Neuronal stem cell (in vitro differentiated cells): ENCODE results near the gene C17orf100.

Experiments used
- DNase-seq: peaks from one replicate; pipeline ENCODE4 v3.0.0-alpha.2; 2013; ENCODE audit warnings: low spot score
- H2AFZ ChIP-seq: one replicate; pipeline ENCODE4 v1.6.1; 2013; ENCODE audit warnings: mild to moderate bottlenecking, low read length, inconsistent platforms
- H2AK5ac ChIP-seq: 2 replicates; pipeline ENCODE4 v1.6.1; 2013; ENCODE audit warnings: low read depth, mild to moderate bottlenecking, inconsistent platforms, low read length, moderate library complexity, mixed read lengths
- H2BK120ac ChIP-seq: 2 replicates; pipeline ENCODE4 v1.6.1; 2013; ENCODE audit warnings: low read depth, mild to moderate bottlenecking, inconsistent platforms, low read length, moderate library complexity, mixed read lengths
- H2BK12ac ChIP-seq: one replicate; pipeline ENCODE4 v1.6.1; 2013; ENCODE audit warnings: low read length, inconsistent platforms
- H2BK15ac ChIP-seq: 2 replicates; pipeline ENCODE4 v1.6.1; 2013; ENCODE audit warnings: mild to moderate bottlenecking, low read length, inconsistent platforms, mixed read lengths
- H2BK5ac ChIP-seq: one replicate; pipeline ENCODE4 v1.6.1; 2013; ENCODE audit warnings: inconsistent platforms, mild to moderate bottlenecking, low read length, moderate library complexity
- H3K14ac ChIP-seq: one replicate; pipeline ENCODE4 v1.6.1; 2013; ENCODE audit warnings: low read length, inconsistent platforms
- H3K18ac ChIP-seq: 2 replicates; pipeline ENCODE4 v1.6.1; 2013; ENCODE audit warnings: low read length, inconsistent platforms
- H3K23ac ChIP-seq: 2 replicates; pipeline ENCODE4 v1.6.1; 2013; ENCODE audit warnings: low read depth, mild to moderate bottlenecking, mixed read lengths, low read length, inconsistent platforms; ENCODE audit not compliant: poor library complexity
- H3K27ac ChIP-seq: replicated peaks from 3 replicates; pipeline ENCODE4 v1.5.1; 2013; ENCODE audit warnings: low read length, inconsistent platforms
- H3K27me3 ChIP-seq, 3 experiments: 2 replicates each; pipeline ENCODE4 v1.6.1; 2013; ENCODE audit warnings: low read length in 3 of 3, mild to moderate bottlenecking in 2 of 3, inconsistent platforms in 1 of 3, low read depth in 1 of 3, mixed read lengths in 1 of 3, moderate library complexity in 1 of 3; ENCODE audit not compliant: control insufficient read depth in 3 of 3, insufficient read depth in 3 of 3
- H3K36me3 ChIP-seq, 2 donors: replicated peaks in 1 of 2; 2 replicates each; pipeline ENCODE4 v1.6.1; 2013; ENCODE audit warnings: low read length in 2 of 2; ENCODE audit not compliant: control insufficient read depth in 2 of 2, insufficient read depth in 2 of 2
- H3K4ac ChIP-seq: 2 replicates; pipeline ENCODE4 v1.6.1; 2013; ENCODE audit warnings: inconsistent platforms, mild to moderate bottlenecking, low read length, moderate library complexity
- H3K4me1 ChIP-seq, 2 donors: 1 replicate in 1 of 2; 2 replicates in 1 of 2; pipeline ENCODE4 v1.6.1; 2013; ENCODE audit warnings: low read length in 2 of 2, low read depth in 1 of 2; ENCODE audit not compliant: control insufficient read depth in 2 of 2, insufficient read depth in 1 of 2
- H3K4me2 ChIP-seq: one replicate; pipeline ENCODE4 v1.6.1; 2013; ENCODE audit warnings: mild to moderate bottlenecking, low read length, inconsistent platforms; ENCODE audit not compliant: insufficient read depth, poor library complexity, severe bottlenecking
- H3K4me3 ChIP-seq, 2 donors: 2 replicates each; pipeline ENCODE4 v1.5.1; 2013; ENCODE audit warnings: low read length in 2 of 2, mild to moderate bottlenecking in 2 of 2, inconsistent platforms in 1 of 2, moderate library complexity in 1 of 2
- H3K79me1 ChIP-seq: one replicate; pipeline ENCODE4 v1.6.1; 2013; ENCODE audit warnings: low read depth, mild to moderate bottlenecking, inconsistent platforms, low read length, moderate library complexity
- H3K9ac ChIP-seq: one replicate; pipeline ENCODE4 v1.6.1; 2013; ENCODE audit warnings: mild to moderate bottlenecking, low read depth, low read length, inconsistent platforms; ENCODE audit not compliant: poor library complexity
- H3K9me3 ChIP-seq, 2 donors: replicated peaks in 1 of 2; 2 replicates each; pipeline versions ENCODE3 to v1.6.1; 2013; ENCODE audit warnings: low read length in 2 of 2, mild to moderate bottlenecking in 2 of 2, inconsistent platforms in 1 of 2, low read depth in 1 of 2, mixed read lengths in 1 of 2, moderate library complexity in 1 of 2; ENCODE audit not compliant: control insufficient read depth in 2 of 2, insufficient read depth in 1 of 2
- H4K8ac ChIP-seq: one replicate; pipeline ENCODE4 v1.6.1; 2013; ENCODE audit warnings: low read depth, mild to moderate bottlenecking, inconsistent platforms, low read length, moderate library complexity
- H4K91ac ChIP-seq: one replicate; pipeline ENCODE4 v1.6.1; 2013; ENCODE audit warnings: low read length, low read depth, mild to moderate bottlenecking, inconsistent platforms; ENCODE audit not compliant: poor library complexity
- WGBS, 2 donors: extraction: QIAGEN DNeasy Blood & Tissue Kit; methylation state at CpG; one replicate each; pipeline ENCODE4 v1.1.7; 2013; ENCODE audit warnings: missing lambda C conversion rate in 2 of 2, mixed read lengths in 1 of 2; ENCODE audit not compliant: insufficient read length in 2 of 2, insufficient replicate concordance in 1 of 2; ENCODE audit errors: extremely low coverage in 2 of 2; 5-methylcytosine and 5-hydroxymethylcytosine counted together

C17orf100 gene

GRCh38 chr17:6608321-6608720 lies 43.2 kb upstream of the C17orf100 start:
- DNase-seq: no peak
- no peaks in the 10 kb centered on the region for H3K79me1 ChIP-seq
- no peak overlapping the region for H2AK5ac ChIP-seq
- H3K27ac ChIP-seq: no peak overlapping the region
- H3K4ac ChIP-seq: no peak overlapping the region
- H3K14ac ChIP-seq: no peak overlapping the region
- no peak overlapping the region for H3K9ac ChIP-seq
- H3K36me3 ChIP-seq: peaks cover 28 to 98% of the 10 kb centered on the region in 2 donors
- no peak overlapping the region for H3K4me3 ChIP-seq
- no peak overlapping the region for H3K4me2 ChIP-seq
- H2BK15ac ChIP-seq: no peak overlapping the region
- no peak overlapping the region for H2BK5ac ChIP-seq
- H3K9me3 ChIP-seq: no peaks in the 10 kb centered on the region
- H4K8ac ChIP-seq: no peak overlapping the region
- no peaks in the 10 kb centered on the region for H3K4me1 ChIP-seq
- H3K23ac ChIP-seq: no peak overlapping the region
- no peak overlapping the region for H4K91ac ChIP-seq
- no peak overlapping the region for H2AFZ ChIP-seq
- WGBS, 2 donors: no CpG with 5 or more reads among the region's 3 CpGs
- H2BK120ac ChIP-seq: no peak overlapping the region
- no peak overlapping the region for H2BK12ac ChIP-seq
- H3K18ac ChIP-seq: no peak overlapping the region
- no peaks in the 10 kb centered on the region for H3K27me3 ChIP-seq

- Histone ChIP-seq H3K9me3 (peaks cover 0 to 4% of the 10 kb centered on the region in 2 donors), H2BK12ac (no peak overlapping the region), H2BK5ac (no peak overlapping the region), H3K4ac (no peak overlapping the region), H3K79me1 (no peaks in the 10 kb centered on the region), H2AFZ (no peak overlapping the region), H4K91ac (no peak overlapping the region), H3K23ac (no peak overlapping the region), H3K18ac (no peak overlapping the region), H2BK15ac (no peak overlapping the region), H3K4me1 (no peaks in the 10 kb centered on the region), H3K36me3 (peaks cover 26 to 96% of the 10 kb centered on the region in 2 donors), H3K27me3 (no peaks in the 10 kb centered on the region), H3K9ac (no peak overlapping the region), H4K8ac (no peak overlapping the region), H2BK120ac (no peak overlapping the region), H3K4me2 (no peak overlapping the region), H3K14ac (no peak overlapping the region), H3K27ac (no peak overlapping the region), H2AK5ac (no peak overlapping the region), H3K4me3 (no peak overlapping the region)
- no peak for DNase-seq
- no CpG with 5 or more reads among the region's 5 CpGs for WGBS, 2 donors
Observed at GRCh38 chr17:6610011-6610410, 41.6 kb upstream of the C17orf100 start.

DNA sequence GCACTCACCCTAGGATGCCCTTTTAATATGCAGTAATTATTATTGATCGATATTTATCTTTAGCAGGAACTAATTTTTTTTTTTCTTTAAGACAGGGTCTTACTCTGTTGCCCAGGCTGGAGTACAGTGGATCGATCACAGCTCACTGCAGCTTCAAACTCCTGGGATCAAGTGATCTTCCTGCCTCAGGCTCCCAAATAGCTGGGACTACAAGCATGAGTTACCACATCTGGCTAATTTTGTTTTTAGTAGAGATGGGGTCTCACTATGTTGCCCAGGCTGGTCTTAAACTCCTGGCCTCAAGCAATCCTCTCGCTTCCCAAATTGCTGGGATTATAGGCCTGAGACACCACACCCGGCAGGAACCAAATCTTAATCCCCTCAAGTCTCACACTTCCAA lies 40.3 kb upstream of the C17orf100 start:
- Histone ChIP-seq H3K27me3 (no peaks in the 10 kb centered on the region), H2BK120ac (no peak overlapping the region), H3K4me1 (no peaks in the 10 kb centered on the region), H3K14ac (no peak overlapping the region), H3K4me3 (no peak overlapping the region), H4K91ac (no peak overlapping the region), H3K18ac (no peak overlapping the region), H3K4me2 (no peak overlapping the region), H3K9me3 (peaks cover 2 to 4% of the 10 kb centered on the region in 2 donors), H4K8ac (no peak overlapping the region), H3K4ac (no peak overlapping the region), H2BK12ac (no peak overlapping the region), H2AFZ (no peak overlapping the region), H2AK5ac (no peak overlapping the region), H3K27ac (no peak overlapping the region), H2BK5ac (no peak overlapping the region), H3K23ac (no peak overlapping the region), H3K9ac (no peak overlapping the region), H3K36me3 (peaks cover 21 to 96% of the 10 kb centered on the region in 2 donors), H3K79me1 (no peaks in the 10 kb centered on the region), H2BK15ac (no peak overlapping the region)
- WGBS, 2 donors: no CpG with 5 or more reads among the region's 4 CpGs
- DNase-seq: no peak

- no peak for DNase-seq
- Histone ChIP-seq H4K91ac (no peak overlapping the region), H3K9me3 (no peaks in the 10 kb centered on the region), H4K8ac (no peak overlapping the region), H2BK12ac (no peak overlapping the region), H3K4me2 (no peak overlapping the region), H2BK5ac (no peak overlapping the region), H3K4me3 (no peak overlapping the region), H2AK5ac (no peak overlapping the region), H3K23ac (no peak overlapping the region), H3K18ac (no peak overlapping the region), H2AFZ (no peak overlapping the region), H3K79me1 (peaks cover 2% of the 10 kb centered on the region), H3K36me3 (peaks cover 21 to 98% of the 10 kb centered on the region in 2 donors), H3K4me1 (no peaks in the 10 kb centered on the region), H3K4ac (no peak overlapping the region), H3K9ac (no peak overlapping the region), H3K27ac (no peak overlapping the region), H2BK15ac (no peak overlapping the region), H2BK120ac (no peak overlapping the region), H3K27me3 (no peaks in the 10 kb centered on the region), H3K14ac (no peak overlapping the region)
- WGBS, 2 donors: no CpG with 5 or more reads among the region's 3 CpGs
Observed at GRCh38 chr17:6623941-6624340, 27.6 kb upstream of the C17orf100 start.
